GM12878 (cell line): ENCODE data around the gene LKAAEAR1.

ENCODE experiments used
- CREB1 ChIP-seq: IDR thresholded peaks from 2 replicates; pipeline ENCODE4 v1.6.1; 2012; ENCODE audit warnings: low read depth, mild to moderate bottlenecking, inconsistent platforms
- CTCF ChIP-seq, 3 experiments: IDR thresholded peaks in 2 of 3; conservative IDR thresholded peaks in 1 of 3; 2 replicates each; pipeline ENCODE4 v1.5.1; 2011; ENCODE audit warnings: low read depth in 3 of 3, low read length in 3 of 3, mild to moderate bottlenecking in 3 of 3, control low read depth in 2 of 3, moderate library complexity in 2 of 3, inconsistent platforms in 1 of 3, mixed read lengths in 1 of 3; ENCODE audit not compliant: control insufficient read depth in 2 of 3, insufficient read depth in 1 of 3; ENCODE audit errors: extremely low read depth in 1 of 3
- ESRRA ChIP-seq: IDR thresholded peaks from 2 replicates; pipeline ENCODE4 v1.6.1; 2012; ENCODE audit warnings: mild to moderate bottlenecking, low read length, improper control_type of control experiment
- HDGF ChIP-seq: fragments of 450-650 bp; IDR thresholded peaks from 2 replicates; pipeline ENCODE4 v1.6.1; 2016; ENCODE audit warnings: antibody characterized with exemption
- PBX3 ChIP-seq: IDR thresholded peaks from 2 replicates; pipeline ENCODE4 v1.6.1; 2011; ENCODE audit warnings: mild to moderate bottlenecking, low read depth, low read length, moderate library complexity; ENCODE audit not compliant: insufficient replicate concordance
- POLR2A ChIP-seq: IDR thresholded peaks from 2 replicates; pipeline ENCODE4 v1.6.1; 2011; ENCODE audit warnings: low read depth, mild to moderate bottlenecking, low read length
- RAD21 ChIP-seq: IDR thresholded peaks from 2 replicates; pipeline ENCODE4 v1.6.1; 2011; ENCODE audit warnings: mild to moderate bottlenecking, low read depth, low read length, moderate library complexity; ENCODE audit not compliant: insufficient read depth
- SIN3A ChIP-seq: IDR thresholded peaks from 2 replicates; pipeline ENCODE4 v1.6.1; 2012; ENCODE audit warnings: low read depth, low read length, improper control_type of control experiment
- SMARCA5 ChIP-seq: fragments of 450-650 bp; IDR thresholded peaks from 2 replicates; pipeline ENCODE4 v1.6.1; 2017; ENCODE audit warnings: mild to moderate bottlenecking
- SMC3 ChIP-seq: IDR thresholded peaks from 2 replicates; pipeline ENCODE4 v1.6.1; 2011; ENCODE audit warnings: low read length, improper control_type of control experiment, borderline replicate concordance
- SRF ChIP-seq, 2 experiments: IDR thresholded peaks; 2 replicates each; pipeline ENCODE4 v1.6.1; 2011; ENCODE audit warnings: low read depth in 2 of 2, low read length in 2 of 2, mild to moderate bottlenecking in 1 of 2, moderate library complexity in 1 of 2

DNA sequence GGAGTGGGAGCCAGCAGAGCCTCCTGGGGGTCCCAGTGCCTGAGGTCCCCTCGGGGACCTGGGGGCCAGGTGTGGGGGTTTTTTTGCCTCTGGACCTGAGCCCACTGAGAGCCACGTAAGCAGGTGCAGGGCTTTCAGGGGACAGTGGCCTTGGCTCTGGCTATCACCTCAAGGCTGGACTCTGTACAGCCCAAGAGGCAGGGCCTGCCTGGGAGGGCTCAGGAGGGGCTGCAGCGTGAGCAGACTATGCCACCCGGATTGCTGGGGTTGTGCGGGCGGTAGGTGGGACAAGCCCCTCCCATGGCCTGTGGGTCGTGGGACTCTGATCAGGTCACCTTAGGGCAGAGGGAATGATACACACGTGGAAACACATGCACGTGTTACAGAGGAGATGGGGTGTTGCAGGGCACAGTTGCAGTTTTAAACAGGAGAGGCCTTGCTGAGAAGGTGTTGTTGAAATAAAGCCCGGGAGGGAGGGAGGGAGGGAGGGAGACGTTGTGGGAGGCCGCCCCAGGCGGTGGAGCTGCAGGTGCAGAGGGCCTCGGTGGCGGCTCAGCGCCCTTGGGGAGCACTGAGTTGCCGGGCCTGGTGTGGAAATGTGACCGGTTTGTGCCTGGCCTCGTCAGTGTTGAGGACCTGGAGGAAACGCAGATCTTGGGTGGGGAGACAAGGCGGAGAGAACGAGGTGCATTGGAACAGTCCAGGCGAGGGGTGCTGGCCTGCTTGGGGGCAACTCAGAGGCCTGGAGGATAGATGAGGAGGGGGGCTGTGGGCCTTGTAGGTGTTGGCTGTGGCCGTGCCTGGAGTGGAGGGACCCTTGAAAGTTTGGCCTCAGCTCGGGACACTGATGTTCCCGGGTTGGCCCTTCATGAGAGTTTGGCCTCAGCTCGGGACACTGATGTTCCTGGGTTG lies 18.9 kb downstream of the LKAAEAR1 start:
- TF ChIP-seq CTCF (IDR thresholded peaks at IDR 0.05 in 2 of 3, conservative IDR thresholded peaks at IDR 0.05 in 1 of 3; ENCODE audit: control insufficient read depth in 2 of 3, extremely low read depth in 1 of 3, insufficient read depth in 1 of 3, low read depth in 3 of 3, low read length in 3 of 3) (no peak), PBX3 (no peak), CREB1 (no peak), POLR2A (peak; percentile 20; the same call in 1 of the 2 replicates), SRF (IDR thresholded peaks at IDR 0.05; ENCODE audit: low read depth in 2 of 2, low read length in 2 of 2) (no peak), SIN3A (no peak), SMC3 (no peak), SMARCA5 (no peak), HDGF (no peak), ESRRA (no peak), RAD21 (no peak)
